HG03565 (cell line): ENCODE results near the gene ADD2.

ENCODE experiments used
- ATAC-seq: cut with Tn5 transposase; IDR thresholded peaks from one replicate; pipeline ENCODE4 v1.9.1; 2021; ENCODE audit warnings: mild to moderate bottlenecking, moderate library complexity; ENCODE audit not compliant: unreplicated experiment

ADD2 gene

DNA sequence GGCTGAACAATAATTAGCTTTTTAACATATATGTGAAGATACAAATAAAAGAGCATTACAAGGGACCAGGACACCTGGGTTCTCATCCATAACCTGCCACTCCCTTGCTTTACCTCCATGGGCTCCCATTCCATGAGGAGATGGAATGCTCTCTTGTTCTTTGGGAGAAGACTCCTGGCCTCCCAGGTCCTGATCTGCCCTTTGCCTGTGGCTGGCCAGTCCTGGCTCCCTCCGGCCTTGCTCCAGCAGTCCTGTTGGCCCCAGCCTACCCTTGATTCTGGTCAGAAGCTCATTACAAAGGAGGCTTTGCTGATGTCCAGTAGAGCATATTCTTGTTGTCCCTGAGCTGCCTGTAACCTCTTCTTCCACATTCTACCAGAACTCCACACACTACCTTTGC, 60.3 kb downstream of the ADD2 start:
- ATAC-seq, result no peak

DNA sequence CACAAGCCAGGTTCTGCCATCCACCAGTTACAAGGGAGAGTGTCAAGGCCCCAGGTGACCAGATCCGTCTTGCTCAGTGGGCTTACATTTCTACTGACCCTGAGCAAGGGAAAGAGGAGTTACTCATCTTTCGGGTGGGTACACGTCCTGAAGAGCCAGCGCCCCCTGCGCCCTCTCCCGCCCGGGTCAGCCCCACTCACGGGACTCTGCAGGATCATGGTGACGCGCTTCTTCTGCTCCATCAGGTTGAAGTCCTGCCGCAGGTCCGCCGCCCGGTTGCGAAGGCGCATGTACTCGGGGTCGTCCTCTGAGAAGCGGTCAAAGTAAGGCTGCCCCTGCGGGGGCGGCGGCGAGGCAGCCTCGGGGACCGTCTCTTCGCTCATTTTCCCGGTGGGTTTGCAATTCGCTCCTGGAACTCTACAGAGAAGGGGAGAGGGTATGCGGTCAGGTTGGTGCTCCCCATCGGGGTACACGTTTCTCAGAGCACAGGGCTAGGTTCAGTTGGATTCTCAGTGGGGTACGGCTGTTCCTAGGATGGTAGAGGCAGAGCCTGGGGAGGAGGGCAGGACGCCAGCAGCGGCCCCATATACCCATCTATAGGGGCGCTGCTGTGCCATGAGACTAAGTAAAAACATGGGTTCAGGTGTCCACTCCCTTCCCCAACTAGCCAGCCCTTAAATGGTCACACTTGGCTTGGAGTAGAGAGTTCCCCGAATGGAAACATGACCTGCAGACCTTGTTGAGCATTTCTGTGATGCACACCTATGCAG, 61.8 kb downstream of the ADD2 start:
- no peak for ATAC-seq

DNA sequence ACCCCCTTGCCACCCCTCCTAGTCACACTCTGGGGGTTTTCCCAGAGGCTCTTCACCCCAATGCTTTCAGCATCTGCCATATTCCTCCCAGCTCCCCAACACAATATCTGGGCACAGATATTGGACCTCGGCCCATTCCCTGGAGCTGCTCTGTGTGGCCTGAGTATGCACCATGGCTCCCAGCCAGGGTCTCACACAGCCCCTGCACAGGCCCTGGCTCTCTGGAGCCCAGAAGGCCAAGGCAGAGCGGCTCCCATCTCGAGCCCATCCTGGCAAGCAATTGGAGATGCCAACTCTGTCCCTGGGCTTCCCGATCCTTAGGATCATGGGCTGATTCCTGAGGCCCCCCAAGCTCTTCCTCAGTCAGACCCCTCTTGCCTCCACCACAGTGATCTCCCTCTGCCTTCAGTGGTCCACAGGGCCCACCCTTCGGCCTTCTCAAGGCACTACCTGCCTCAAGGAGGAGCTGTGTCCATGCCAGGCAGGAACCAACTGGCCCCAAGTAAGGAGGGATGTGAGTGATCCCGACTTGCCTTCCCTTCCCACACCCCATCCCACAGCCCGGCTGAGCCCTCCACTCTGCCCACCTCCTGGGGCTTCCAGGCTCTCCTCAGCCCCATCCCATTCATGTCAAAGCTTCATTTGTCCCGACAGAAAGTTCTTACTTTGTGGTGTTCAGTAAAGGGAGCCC, 62.7 kb downstream of the ADD2 start:
- ATAC-seq, result no peak

DNA sequence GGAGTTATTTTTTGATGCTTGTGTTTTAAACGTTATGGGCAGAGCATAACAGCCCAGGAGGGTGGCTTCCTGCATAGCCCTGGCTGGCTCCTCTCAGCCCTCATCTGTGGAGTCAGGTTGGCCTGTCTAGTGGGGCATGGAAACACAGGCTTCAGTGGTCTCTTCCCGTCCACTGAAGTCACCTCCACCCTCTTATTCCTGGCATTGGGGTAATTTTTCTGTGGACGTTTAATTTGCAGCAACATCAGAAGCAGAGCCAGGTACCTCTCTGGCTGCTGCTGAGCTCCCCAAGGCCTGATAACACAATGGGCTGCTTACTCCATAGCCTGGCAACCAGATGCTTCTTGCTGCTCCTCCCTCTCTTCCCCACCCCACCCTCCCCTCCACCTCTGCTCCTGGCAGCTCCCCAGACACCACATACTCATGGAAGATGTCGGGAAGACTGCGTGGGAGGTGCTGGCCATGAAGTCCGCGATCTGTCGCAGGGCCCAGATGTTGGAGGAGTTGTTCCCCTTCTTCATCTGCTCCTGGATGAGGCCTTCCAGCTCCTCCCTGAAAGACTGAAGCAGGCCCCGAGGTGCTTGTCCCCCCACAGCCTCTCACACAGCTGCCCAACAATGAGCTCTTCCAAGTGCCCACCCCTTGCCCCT, 64.0 kb downstream of the ADD2 start:
- ATAC-seq, result no peak

DNA sequence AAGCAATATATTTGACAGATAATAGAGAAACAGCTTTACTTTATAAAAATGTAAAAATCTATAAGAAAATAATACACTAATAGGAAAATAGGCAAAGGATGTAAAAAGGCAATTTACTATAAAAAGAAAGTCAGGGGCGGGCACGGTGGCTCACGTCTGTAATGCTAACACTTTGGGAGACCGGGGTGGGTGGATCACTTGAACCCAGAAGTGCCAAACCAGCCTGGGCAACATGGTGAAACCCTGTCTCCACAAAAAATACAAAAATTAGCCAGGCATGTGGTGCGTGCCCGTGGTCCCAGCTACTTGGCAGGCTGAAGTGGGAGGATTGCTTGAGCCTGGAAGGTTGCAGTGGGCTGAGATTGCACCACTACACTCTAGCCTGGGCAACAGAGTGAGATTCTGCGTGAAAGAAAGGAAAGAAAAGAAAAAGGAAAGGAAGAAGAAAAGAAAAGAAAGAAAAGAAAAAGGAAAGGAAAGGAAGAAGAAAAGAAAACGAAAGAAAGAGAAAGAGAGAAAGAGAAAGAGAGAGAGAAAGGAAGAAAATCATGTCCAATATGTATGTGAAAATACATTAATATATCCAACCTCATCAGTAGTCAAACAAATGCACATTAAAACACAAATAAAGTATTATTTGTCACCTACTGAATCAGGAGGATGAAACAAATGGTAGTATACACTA, 65.1 kb downstream of the ADD2 start:
- ATAC-seq, result no peak

DNA sequence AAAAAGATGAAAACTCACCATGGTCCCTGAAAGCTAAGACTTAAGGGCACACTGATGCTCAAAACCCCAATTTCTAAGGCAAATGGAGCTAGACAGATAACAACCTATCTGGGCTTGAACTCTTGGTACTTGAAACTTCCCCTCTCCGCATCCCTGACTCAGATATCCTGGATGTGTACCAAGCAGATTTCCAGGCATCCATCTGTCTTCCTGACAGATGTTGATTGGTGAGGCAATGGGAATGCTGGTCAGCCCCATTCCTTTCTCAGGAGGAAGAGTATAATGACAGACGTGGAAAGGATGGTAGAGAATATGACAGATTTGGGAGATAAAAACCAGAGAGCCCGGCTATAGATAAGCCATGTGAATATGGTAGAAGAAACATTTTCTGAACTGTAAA, 69.2 kb downstream of the ADD2 start:
- no peak for ATAC-seq

DNA sequence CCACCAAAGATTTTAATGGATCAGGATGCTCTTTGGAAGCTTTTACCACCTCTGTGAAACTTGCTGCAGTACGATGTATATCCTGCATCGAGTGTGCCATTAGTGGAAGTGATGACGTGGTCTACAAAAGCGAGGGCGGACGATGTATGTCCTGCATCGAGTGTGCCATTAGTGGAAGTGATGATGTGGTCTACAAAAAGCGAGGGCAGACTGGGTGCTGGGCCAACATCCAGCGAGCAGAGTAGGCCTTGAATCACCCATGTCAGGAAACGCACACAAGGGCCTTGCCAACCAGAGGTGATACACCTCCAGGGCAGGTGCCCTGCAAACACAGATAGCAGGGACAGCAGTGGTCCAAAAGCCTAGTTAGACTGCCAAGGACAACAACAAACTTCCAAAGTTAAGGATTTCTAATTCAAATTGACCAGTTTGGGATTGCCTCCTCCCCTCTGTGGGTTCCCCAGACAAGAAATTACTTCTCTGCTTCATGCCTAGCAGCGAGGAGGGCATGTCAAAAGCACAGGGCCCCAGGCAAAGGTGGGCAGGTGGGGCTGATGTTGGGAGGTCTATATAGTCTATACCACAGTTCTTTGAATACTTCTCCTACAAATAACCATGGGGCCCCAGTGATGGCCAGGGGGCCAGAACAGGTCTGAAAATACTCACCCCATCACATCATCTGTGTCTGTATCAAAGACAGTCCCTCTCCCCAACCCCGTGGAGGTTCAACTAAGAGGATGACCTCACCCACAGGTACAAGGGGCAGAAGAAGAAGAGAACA, 70.2 kb downstream of the ADD2 start:
- no peak for ATAC-seq

DNA sequence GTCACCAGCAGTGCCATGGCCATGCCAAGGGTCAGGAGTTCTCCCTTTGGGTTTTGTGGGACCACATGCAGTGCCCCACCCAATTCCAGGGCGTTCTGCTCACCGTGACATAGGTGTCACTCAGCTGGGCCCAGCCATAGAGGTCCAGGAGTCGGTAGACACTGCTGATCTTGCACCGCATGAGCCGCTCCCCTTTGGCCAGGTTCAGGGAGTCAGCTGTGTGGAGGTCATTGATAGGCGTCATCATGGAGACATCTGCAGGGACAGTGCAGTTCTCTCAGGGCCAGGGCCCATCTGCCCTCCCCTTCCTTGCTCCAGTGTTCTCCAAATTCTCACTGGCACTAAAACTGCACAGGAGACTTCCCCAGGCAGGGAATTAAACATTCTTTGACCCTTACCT, 71.9 kb downstream of the ADD2 start:
- no peak for ATAC-seq

DNA sequence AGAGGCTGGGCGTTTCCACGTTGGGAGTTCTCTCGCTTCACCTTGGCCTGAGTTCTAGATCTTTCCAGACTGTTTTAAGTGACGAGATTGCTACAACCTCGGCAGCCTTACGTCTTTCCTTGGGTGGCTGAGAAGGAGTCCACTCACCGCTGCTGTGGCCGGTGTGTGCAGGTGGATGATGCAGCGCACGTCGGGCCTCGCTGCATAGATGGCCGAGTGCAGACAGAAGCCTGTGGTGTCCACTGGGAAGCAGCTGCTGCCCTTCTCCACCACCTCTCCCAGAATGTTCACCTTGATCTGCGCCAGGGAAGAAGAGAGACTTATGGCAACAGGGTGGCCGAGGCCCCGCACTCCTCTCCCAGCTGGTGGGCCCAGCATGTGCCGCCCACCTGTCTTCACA, 75.7 kb downstream of the ADD2 start:
- ATAC-seq, result no peak

DNA sequence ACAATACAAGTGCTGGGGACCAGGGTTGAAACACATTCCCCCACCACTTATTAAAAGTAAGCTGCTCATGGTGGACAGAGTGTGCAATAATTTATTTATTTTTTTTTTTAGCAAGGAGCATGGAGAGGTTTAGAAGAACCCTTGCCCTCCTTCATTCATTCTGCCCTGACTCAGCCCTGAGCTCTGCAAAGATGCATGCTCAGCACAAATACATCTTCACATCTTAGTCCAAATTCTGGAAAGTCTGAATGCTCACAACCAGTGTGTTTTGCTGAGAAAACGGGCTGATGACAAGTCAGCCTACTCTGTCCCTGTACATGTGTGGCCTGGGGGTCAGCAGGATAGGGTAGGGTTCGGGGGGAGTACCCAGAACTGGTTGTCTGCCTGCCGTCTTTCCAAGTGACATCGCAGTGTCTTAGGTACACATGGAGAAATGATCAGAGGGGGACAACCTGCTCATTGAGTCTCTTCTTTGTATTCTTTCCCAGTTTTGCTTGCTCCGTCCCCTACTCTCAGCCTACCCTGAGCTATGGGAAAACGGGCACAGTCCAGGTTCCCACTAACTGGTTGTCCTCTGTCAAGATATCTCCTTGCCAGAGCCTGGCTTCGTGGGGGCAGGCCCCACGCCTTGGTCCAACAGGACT, 76.4 kb downstream of the ADD2 start:
- ATAC-seq, result no peak

DNA sequence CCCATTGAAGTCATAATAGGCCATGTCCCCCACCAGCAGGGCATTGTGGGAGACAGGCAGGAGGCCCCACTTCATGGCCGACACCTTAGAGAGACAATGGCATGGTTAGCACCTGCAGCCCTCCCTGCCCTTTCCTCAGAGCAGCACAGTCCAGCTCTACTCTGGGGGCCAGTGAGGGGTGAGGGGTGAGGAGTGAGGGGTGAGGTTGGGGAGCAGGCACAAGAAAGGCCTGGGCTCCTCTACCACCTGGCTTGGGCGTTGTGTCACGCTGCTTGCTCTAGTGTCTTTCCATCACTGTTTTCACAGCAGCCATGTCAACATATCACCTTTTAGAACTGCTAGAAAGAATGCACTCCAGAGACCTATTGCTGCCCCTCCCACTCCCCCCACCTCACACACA, 77.2 kb downstream of the ADD2 start:
- ATAC-seq, result no peak

DNA sequence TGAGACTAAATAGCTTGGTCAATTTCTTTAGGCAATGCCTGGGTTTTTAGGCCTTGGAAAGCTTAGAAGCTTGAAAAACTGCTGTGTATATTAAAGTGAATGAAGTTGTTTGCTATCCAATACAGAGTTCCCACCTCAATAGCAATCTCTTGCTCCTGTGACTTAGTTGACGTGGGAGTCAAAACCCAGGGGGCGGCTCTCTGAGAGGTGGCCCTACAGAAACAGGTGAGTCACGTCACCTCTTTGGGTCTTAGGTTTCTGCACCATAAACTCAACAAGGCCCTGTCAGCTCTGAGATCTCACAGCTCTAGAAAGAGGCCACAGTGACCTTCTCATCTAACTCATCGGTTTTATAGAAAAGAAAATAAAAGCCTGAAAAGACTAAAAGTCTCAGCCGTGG, 79.6 kb downstream of the ADD2 start:
- no peak for ATAC-seq

DNA sequence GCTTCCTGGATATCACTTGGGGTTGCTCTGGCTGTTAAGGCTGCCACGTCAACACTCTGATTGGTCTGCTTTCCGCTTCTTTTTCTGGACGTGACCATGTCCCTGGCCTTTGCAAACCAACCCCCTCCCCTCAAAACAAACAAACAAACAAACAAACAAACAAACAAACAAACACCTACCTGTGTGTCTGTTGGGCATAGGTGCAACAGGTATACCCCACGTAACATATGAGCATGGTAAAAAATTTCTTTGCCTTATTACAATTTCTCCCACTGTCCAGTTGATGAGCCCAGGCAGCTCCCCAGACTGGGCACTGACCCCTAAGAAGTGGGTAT, 80.6 kb downstream of the ADD2 start:
- no peak for ATAC-seq

DNA sequence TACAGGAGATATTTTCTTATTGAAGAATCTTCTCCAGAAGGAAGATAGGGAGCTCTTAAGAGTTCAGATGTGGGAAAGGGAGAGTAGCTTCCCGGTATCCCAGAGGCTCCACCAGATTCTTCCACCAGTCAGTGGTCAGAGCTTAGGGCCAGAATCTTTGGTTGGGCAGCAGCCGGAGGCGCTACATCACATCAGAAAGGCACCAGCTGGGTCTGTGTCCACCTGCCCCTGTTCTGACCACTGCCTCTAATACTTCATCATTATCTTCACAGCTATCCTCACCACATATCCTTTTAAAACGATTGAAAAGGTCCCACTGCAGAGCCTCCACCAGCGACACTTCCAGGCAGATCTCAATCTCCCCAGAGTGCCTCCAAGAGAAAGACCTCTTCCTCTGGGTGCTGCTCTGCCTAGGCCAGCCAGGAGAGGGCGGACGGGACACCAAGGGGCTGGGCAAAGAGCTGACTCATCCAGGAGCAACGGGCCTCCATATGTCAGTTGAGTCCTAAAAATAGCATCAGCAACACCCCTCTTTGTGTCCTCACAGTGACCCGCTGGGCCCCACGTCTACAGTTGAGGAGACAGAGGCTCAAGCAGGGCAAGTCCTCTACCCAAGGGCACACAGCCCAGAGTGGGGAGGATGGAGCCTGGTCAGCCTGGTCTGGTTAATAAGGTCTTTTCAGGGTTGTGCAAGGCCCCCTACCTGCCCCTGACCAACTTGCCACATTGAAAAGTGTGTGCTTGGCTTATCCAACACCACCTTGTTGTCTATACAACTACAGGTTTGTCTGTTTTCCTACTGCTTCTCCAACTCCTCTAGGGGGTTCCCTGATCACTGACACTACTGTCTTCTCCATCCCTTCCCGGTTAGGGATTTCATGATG, 81.2 kb downstream of the ADD2 start:
- no peak for ATAC-seq

DNA sequence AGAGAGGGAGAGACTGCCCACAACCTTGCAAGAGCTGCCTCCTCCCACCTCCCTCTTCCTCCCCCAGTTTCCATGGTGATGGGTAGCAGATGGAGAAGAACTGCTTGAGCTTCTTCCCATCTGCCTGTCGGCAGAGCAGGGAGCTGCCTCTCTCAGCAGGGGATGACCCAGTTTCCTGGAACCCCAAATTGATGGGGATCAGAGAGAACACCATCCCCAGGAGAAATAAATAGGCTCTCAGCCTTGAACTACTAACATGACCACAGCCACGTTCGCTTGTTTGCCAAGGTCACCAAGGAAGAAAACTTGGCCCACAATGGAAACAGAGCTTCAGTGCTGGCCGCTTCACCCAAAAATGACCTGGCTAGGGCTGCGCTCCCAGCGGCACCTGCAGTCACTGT, 82.2 kb downstream of the ADD2 start:
- ATAC-seq, result no peak

DNA sequence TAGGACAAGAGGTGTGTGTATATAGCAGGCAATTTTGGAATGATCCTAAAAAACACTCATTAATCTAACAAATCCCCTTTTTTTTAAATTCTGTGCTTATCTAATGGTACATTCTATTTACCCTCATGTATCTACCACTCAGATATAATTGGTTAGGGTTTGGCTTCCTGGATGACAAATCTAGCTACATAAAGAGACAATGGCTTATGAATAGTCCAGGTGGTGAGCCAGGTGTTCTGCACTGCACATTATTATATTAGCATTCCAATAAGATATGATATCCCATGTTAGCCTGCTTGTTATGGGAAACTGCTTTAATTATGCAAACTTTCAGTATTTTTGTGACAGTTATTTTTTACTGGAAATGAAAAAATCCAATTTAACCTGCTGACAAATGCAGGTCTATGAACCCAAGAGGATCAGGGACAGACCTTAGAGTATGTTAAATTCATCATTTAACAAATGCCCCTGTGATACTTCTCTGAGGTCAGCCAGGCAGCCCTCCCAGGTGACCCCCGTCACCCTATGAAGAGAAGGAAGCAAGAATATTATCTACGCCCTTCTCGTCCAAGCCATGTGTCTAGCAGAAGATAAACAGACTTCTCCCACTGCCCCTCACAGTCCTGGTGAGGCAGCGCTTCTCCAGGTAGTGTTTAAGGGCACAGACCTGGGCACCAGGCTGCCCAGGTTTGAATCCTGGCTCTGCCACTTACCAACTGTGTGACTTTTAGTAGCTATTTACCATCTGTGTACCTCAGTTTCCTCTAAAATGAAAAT, 83.0 kb downstream of the ADD2 start:
- ATAC-seq, result no peak

DNA sequence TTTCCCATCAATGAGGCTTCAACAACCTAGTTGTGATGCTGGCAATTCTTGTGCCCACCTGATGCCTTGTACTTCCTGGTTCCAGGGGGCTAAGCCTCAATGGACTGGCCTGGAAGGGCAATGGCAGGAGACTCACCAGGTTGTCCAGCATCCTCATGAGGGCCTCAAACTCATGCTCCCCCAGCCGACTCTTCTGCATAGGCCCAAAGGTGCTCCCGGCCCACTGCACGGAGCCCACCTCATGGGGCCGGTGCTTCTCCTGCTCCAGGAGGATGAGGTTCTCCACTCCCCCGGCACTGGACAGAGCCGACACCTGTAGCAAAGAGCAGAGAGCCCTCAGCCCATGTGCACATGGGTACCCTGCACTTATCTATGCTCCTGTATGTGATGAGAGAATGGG, 84.5 kb downstream of the ADD2 start:
- no peak for ATAC-seq

DNA sequence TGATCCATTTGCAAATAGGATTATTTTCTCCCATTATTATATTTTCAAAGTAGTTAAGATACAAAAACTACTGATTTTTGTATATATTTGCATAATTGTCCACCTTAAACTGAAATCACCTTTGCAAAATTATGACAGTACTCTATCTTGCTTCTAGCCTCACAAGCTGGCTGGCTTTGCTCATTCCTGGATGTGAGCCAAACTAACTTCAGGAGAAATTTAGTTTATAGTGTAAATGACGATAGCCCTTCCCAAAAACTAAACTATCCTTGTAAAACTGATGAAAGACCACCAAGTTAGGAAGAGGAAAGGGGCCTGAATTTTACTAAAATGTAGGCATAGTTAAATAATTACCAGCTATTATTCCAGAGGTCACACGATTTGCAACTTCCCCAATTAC, 87.3 kb downstream of the ADD2 start:
- no peak for ATAC-seq

DNA sequence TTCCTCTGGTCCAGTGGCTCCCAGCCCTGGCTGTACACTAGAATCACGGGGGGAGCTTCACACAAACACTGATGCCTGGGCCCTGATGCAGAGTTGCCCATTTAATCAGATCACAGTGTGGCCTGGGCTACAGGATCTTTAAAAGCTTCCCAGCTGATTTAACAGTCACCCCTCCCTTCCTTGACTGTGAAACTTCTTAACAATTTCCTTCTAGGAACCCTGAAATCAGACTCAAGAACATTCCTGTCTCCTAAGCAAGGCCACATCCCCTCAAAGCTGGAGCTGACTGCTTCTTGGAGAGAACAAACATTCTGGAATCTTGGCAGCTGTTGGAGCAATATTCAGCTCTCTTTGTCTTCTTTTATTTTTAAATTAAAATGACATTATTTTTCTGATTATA, 88.7 kb downstream of the ADD2 start:
- ATAC-seq, result no peak
